ENCODE results near the gene KRT80.

GRCh38 chr12:52186118-52186840 lies 5.5 kb downstream of the KRT80 start:
- TF ChIP-seq CTCF (IDR thresholded peaks at IDR 0.05; ENCODE audit: insufficient read depth, low read length), result no peak
- TF ChIP-seq POLR2AphosphoS5 (IDR thresholded peaks at IDR 0.05; ENCODE audit: low read depth), result no peak
- no peak for TF ChIP-seq GABPA (IDR thresholded peaks at IDR 0.05; ENCODE audit: low read depth)
- TF ChIP-seq, protein P1, sequence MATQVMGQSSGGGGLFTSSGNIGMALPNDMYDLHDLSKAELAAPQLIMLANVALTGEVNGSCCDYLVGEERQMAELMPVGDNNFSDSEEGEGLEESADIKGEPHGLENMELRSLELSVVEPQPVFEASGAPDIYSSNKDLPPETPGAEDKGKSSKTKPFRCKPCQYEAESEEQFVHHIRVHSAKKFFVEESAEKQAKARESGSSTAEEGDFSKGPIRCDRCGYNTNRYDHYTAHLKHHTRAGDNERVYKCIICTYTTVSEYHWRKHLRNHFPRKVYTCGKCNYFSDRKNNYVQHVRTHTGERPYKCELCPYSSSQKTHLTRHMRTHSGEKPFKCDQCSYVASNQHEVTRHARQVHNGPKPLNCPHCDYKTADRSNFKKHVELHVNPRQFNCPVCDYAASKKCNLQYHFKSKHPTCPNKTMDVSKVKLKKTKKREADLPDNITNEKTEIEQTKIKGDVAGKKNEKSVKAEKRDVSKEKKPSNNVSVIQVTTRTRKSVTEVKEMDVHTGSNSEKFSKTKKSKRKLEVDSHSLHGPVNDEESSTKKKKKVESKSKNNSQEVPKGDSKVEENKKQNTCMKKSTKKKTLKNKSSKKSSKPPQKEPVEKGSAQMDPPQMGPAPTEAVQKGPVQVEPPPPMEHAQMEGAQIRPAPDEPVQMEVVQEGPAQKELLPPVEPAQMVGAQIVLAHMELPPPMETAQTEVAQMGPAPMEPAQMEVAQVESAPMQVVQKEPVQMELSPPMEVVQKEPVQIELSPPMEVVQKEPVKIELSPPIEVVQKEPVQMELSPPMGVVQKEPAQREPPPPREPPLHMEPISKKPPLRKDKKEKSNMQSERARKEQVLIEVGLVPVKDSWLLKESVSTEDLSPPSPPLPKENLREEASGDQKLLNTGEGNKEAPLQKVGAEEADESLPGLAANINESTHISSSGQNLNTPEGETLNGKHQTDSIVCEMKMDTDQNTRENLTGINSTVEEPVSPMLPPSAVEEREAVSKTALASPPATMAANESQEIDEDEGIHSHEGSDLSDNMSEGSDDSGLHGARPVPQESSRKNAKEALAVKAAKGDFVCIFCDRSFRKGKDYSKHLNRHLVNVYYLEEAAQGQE (IDR thresholded peaks at IDR 0.05; ENCODE audit: insufficient replicate concordance, low read depth), result no peak

Data from HL-60 (cell line).